Natural killer cell (primary cell): ENCODE measurements around the gene HEPACAM2. TPM values are rescaled to one million over a fixed set of nuclear protein-coding genes. Genes with fewer than 3 reads are reported as not detected.

Source experiments
- ATAC-seq, 3 donors: fragments of 150-1000 bp in 2 of 3; fragments of 200-7000 bp in 1 of 3; cut with Tn5 transposase; 1 replicate in 1 of 3; 2 replicates in 2 of 3; pipeline ENCODE4 v1.10.0; 2021; ENCODE audit warnings: mild to moderate bottlenecking in 2 of 3, moderate library complexity in 2 of 3
- DNase-seq, 2 donors: peaks; one replicate each; pipeline versions ENCODE4 v3.0.0 to v3.0.0-alpha.2; 2013 to 2021; ENCODE audit warnings: mixed read lengths in 1 of 2
- H3K27ac ChIP-seq: one replicate; pipeline ENCODE4 v1.5.1; 2013; ENCODE audit warnings: mild to moderate bottlenecking, low read length
- H3K27me3 ChIP-seq: one replicate; pipeline ENCODE4 v1.6.1; 2013; ENCODE audit warnings: low read length; ENCODE audit not compliant: control insufficient read depth, insufficient read depth
- H3K36me3 ChIP-seq: one replicate; pipeline ENCODE4 v1.6.1; 2013; ENCODE audit warnings: low read length; ENCODE audit not compliant: control insufficient read depth, insufficient read depth
- H3K4me1 ChIP-seq: one replicate; pipeline ENCODE4 v1.6.1; 2013; ENCODE audit warnings: low read length; ENCODE audit not compliant: control insufficient read depth, insufficient read depth
- H3K4me3 ChIP-seq: one replicate; pipeline ENCODE4 v1.5.1; 2013; ENCODE audit warnings: low read length
- H3K9me3 ChIP-seq: one replicate; pipeline ENCODE4 v1.6.1; 2013; ENCODE audit warnings: low read length; ENCODE audit not compliant: control insufficient read depth, insufficient read depth
- H3K27ac Mint-ChIP-seq, 2 donors: one replicate each; pipeline ENCODE4 v1.8.0; 2022; ENCODE audit warnings: mild to moderate bottlenecking in 2 of 2, mixed read lengths in 2 of 2, moderate library complexity in 1 of 2
- H3K27me3 Mint-ChIP-seq, 2 donors: one replicate each; pipeline ENCODE4 v1.8.0; 2022; ENCODE audit warnings: low read depth in 2 of 2, mixed read lengths in 2 of 2
- H3K36me3 Mint-ChIP-seq: one replicate; pipeline ENCODE4 v1.8.0; 2022; ENCODE audit warnings: mixed read lengths
- H3K4me1 Mint-ChIP-seq, 2 donors: one replicate each; pipeline ENCODE4 v1.8.0; 2022; ENCODE audit warnings: mixed read lengths in 2 of 2
- H3K4me3 Mint-ChIP-seq: one replicate; pipeline ENCODE4 v1.8.0; 2022; ENCODE audit warnings: mild to moderate bottlenecking, moderate library complexity, mixed read lengths
- H3K9me3 Mint-ChIP-seq, 2 donors: one replicate each; pipeline ENCODE4 v1.8.0; 2022; ENCODE audit warnings: mixed read lengths in 2 of 2
- CTCF ChIP-seq: fragments of 200-600 bp; IDR thresholded peaks from one replicate; pipeline ENCODE4 v1.8.0; 2022; ENCODE audit warnings: antibody characterized with exemption
- WGBS: methylation state at CpG from one replicate; pipeline ENCODE4 v1.1.7; 2013; ENCODE audit warnings: missing lambda C conversion rate; ENCODE audit not compliant: insufficient coverage; 5-methylcytosine and 5-hydroxymethylcytosine counted together
- intact Hi-C: fragments of 100-400 bp; cut with micrococcal nuclease; formaldehyde crosslinking; loops from one replicate; pipeline ENCODE4 v1.14.2; 2022
- total RNA-seq, 4 donors: library from RNA; stranded (reverse); fragments of 120-200 nt in 1 of 4; gene quantifications; one replicate each; pipeline versions ENCODE4 v1.2.3 to v1.2.4, GENCODE V29; 2013 to 2022

HEPACAM2 gene
- total RNA-seq, 3 donors from 2014 or later (not counting 1 experiment from before 2014, with no cell fraction given), result not detected

- no peak overlapping the region for H3K27ac Mint-ChIP-seq
- H3K36me3 Mint-ChIP-seq, result no peaks in the 10 kb centered on the region
- ATAC-seq (no peak), DNase-seq (no peak)
- 97% methylated on average over 3 of the region's 4 CpGs for WGBS
- Histone ChIP-seq H3K36me3 (peaks cover 3% of the 10 kb centered on the region), H3K27ac (no peak overlapping the region), H3K4me3 (no peak overlapping the region), H3K9me3 (no peaks in the 10 kb centered on the region), H3K4me1 (no peaks in the 10 kb centered on the region), H3K27me3 (no peaks in the 10 kb centered on the region)
- intact Hi-C loops, result no loop called here
- H3K27me3 Mint-ChIP-seq, result no peaks in the 10 kb centered on the region
- no peaks in the 10 kb centered on the region for H3K4me1 Mint-ChIP-seq
- H3K4me3 Mint-ChIP-seq, result no peak overlapping the region
- no peak for TF ChIP-seq CTCF
- H3K9me3 Mint-ChIP-seq, result no peaks in the 10 kb centered on the region
Measured at GRCh38 chr7:93239824-93240223, 13.6 kb upstream of the HEPACAM2 start.

GRCh38 chr7:93238748-93239147, 12.5 kb upstream of the HEPACAM2 start:
- Mint-ChIP-seq H3K4me3 (no peak overlapping the region), H3K4me1 (no peaks in the 10 kb centered on the region), H3K27ac (no peak overlapping the region), H3K9me3 (no peaks in the 10 kb centered on the region), H3K27me3 (no peaks in the 10 kb centered on the region), H3K36me3 (no peaks in the 10 kb centered on the region)
- Histone ChIP-seq H3K4me3 (no peak overlapping the region), H3K27ac (no peak overlapping the region), H3K27me3 (no peaks in the 10 kb centered on the region), H3K4me1 (no peaks in the 10 kb centered on the region), H3K9me3 (no peaks in the 10 kb centered on the region), H3K36me3 (peaks cover 3% of the 10 kb centered on the region)
- no peak for ATAC-seq
- intact Hi-C loops, result no loop called here
- no peak for DNase-seq
- TF ChIP-seq CTCF, result no peak
- WGBS, result 89% methylated on average over 2 of the region's 2 CpGs

GRCh38 chr7:93238131-93238530, 11.9 kb upstream of the HEPACAM2 start:
- H3K27me3 Mint-ChIP-seq, result no peaks in the 10 kb centered on the region
- no peak for ATAC-seq
- no peaks in the 10 kb centered on the region for H3K9me3 ChIP-seq
- DNase-seq, result no peak
- H3K36me3 ChIP-seq, result peaks cover 3% of the 10 kb centered on the region
- no peaks in the 10 kb centered on the region for H3K36me3 Mint-ChIP-seq
- H3K4me1 Mint-ChIP-seq, result no peaks in the 10 kb centered on the region
- H3K27ac ChIP-seq, result no peak overlapping the region
- H3K4me3 Mint-ChIP-seq, result no peak overlapping the region
- H3K27ac Mint-ChIP-seq, result no peak overlapping the region
- H3K4me3 ChIP-seq, result no peak overlapping the region
- no peaks in the 10 kb centered on the region for H3K27me3 ChIP-seq
- no peak for TF ChIP-seq CTCF
- 97% methylated on average over 3 of the region's 4 CpGs for WGBS
- no peaks in the 10 kb centered on the region for H3K9me3 Mint-ChIP-seq
- intact Hi-C loops, result no loop called here
- no peaks in the 10 kb centered on the region for H3K4me1 ChIP-seq

- Histone ChIP-seq H3K4me1 (peaks cover 4% of the 10 kb centered on the region), H3K36me3 (no peaks in the 10 kb centered on the region), H3K27ac (no peak overlapping the region), H3K9me3 (no peaks in the 10 kb centered on the region), H3K4me3 (no peak overlapping the region), H3K27me3 (no peaks in the 10 kb centered on the region)
- 93% methylated on average over 2 of the region's 2 CpGs for WGBS
- Mint-ChIP-seq H3K4me1 (peaks cover 15 to 18% of the 10 kb centered on the region in 2 donors), H3K9me3 (no peaks in the 10 kb centered on the region), H3K27ac (no peak overlapping the region), H3K4me3 (no peak overlapping the region), H3K27me3 (no peaks in the 10 kb centered on the region), H3K36me3 (no peaks in the 10 kb centered on the region)
- ATAC-seq (no peak), DNase-seq (no peak)
- intact Hi-C loops, result no loop called here
- no peak for TF ChIP-seq CTCF
Measured at GRCh38 chr7:93235541-93235940, 9.3 kb upstream of the HEPACAM2 start.
